ENCODE measurements around the gene BLZF1.
"Not testable (repeated sequence)": the region's sequence is repeated elsewhere in the genome, so short reads cannot be mapped to it uniquely, and the experiment has no call there.

Gene BLZF1

GRCh38 chr1:169361281-169361680 is 6.7 kb upstream of the BLZF1 start:
- no peak for DNase-seq (ENCODE audit: low read depth)

GRCh38 chr1:169363046-169363730 is 4.8 kb upstream of the BLZF1 start:
- DNase-seq (ENCODE audit: low read depth): peak; percentile 6

GRCh38 chr1:169364948-169365347 is 3.0 kb upstream of the BLZF1 start:
- DNase-seq (ENCODE audit: low read depth): no peak

- no peak for DNase-seq (ENCODE audit: low read depth)
These were observed 804 bp upstream of the BLZF1 start for GRCh38 chr1:169367096-169367685.

GRCh38 chr1:169368406-169368769 is 393 bp downstream of the BLZF1 start:
- DNase-seq (ENCODE audit: low read depth): no peak

- DNase-seq (ENCODE audit: low read depth): no peak
These were observed 3.4 kb downstream of the BLZF1 start for GRCh38 chr1:169371404-169371803.

- DNase-seq (ENCODE audit: low read depth): no peak
These were observed 13.2 kb downstream of the BLZF1 start for GRCh38 chr1:169381162-169381561.

- no peak for DNase-seq (ENCODE audit: low read depth)
These were observed 15.5 kb downstream of the BLZF1 start for GRCh38 chr1:169383449-169383848.

GRCh38 chr1:169387399-169387798 is 19.4 kb downstream of the BLZF1 start:
- no peak for DNase-seq (ENCODE audit: low read depth)

GRCh38 chr1:169390303-169390702 is 22.3 kb downstream of the BLZF1 start:
- DNase-seq (ENCODE audit: low read depth): no peak

GRCh38 chr1:169392406-169392805 is 24.4 kb downstream of the BLZF1 start:
- DNase-seq (ENCODE audit: low read depth): no peak

GRCh38 chr1:169395955-169396354 is 28.0 kb downstream of the BLZF1 start:
- DNase-seq (ENCODE audit: low read depth): no peak

GRCh38 chr1:169402578-169402977 is 34.6 kb downstream of the BLZF1 start:
- not testable (repeated sequence) for DNase-seq (ENCODE audit: low read depth)

GRCh38 chr1:169408340-169408739 is 40.3 kb downstream of the BLZF1 start:
- DNase-seq (ENCODE audit: low read depth): not testable (repeated sequence)

GRCh38 chr1:169414952-169415351 is 47.0 kb downstream of the BLZF1 start:
- DNase-seq (ENCODE audit: low read depth): no peak

GRCh38 chr1:169421309-169421708 is 53.3 kb downstream of the BLZF1 start:
- DNase-seq (ENCODE audit: low read depth): no peak

GRCh38 chr1:169426174-169426705 is 58.2 kb downstream of the BLZF1 start:
- DNase-seq (ENCODE audit: low read depth): no peak

- DNase-seq (ENCODE audit: low read depth): peak; percentile 57
These were observed 59.2 kb downstream of the BLZF1 start, which contains the start of gene CCDC181 for GRCh38 chr1:169427081-169427641. CCDC181 (minus strand) TSS chr1:169427474; CDS start chr1:169424927, 2,547 bp downstream.

Measured in stimulated activated CD8-positive, alpha-beta memory T cell treated with anti-CD3 and anti-CD28 coated beads, Interleukin-4, amount 100 ng/mL, for 24 hours (primary cell).